Measurements from ENCODE around the gene OPN1SW. TPM values are rescaled to one million over a fixed set of nuclear protein-coding genes. Genes with fewer than 3 reads are reported as not detected.

OPN1SW gene
- total RNA-seq, 1 donor from 2014 or later = not detected

DNA sequence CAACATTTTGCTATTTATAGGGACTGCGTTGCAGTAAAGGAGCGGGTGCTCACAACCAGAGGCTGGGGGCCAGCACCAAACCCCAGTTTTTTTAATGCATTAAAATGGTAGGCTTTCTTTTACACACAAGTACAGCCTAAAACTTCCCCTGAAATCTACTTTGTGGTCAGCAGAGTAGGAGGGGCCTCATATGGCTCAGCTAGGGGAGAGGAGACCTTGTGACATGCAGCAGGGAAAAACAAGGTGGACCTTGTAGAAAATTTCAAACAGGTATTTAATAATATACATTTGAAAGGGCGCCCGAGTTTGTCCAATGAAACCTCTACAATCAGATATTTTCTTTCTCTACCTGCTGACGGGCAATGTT lies 17.6 kb upstream of the OPN1SW start:
- DNase-seq (ENCODE audit: low read depth in 2 of 2) = no peak

GRCh38 chr7:128792471-128793180 lies 17.0 kb upstream of the OPN1SW start:
- no peak for DNase-seq (ENCODE audit: low read depth in 2 of 2)

- no peak for DNase-seq (ENCODE audit: low read depth in 2 of 2)
Measured at GRCh38 chr7:128791972-128792327, 16.4 kb upstream of the OPN1SW start.

DNA sequence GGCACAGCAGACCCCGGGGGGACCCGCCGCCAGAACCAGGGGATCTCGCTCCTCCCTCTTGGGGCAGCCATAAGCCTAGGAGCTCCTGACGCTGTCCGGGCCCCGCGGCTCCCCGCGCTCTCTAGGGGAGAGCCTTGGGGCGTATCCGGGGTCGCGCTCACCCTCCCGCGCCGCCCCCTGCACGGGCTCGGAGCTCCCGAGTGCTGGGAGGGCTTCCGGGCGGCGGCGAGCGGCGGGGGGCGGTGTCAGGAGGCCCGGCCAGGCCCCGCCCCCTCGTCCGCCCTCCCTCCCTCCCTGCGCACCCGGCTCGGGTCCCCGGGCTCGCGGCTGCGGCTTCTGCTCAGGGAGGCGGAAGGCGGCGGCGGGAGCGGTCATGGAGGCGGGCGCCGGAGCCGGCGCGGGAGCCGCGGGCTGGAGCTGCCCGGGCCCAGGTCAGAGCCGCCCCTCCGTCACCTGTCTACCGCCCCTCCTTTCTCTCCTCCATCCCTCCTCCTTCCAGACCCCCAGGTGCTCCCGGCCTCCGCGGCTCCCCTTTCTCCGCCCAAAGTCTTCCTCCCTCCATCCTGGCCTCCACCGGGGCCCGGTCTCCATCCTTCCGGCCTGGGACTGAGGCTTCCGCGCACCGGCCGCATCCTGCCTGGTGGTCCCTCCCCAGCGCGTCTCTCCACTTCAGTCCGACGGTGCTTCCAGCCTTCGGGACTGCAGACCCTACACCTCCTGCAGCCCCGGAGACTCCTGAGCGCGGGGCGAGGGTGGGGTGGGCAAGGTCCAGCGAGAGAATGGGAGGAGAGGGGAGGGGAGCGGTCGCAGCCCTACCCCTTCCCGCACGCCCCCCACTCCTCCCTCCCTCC lies 15.8 kb upstream of the OPN1SW start, which contains the start of gene CCDC136:
Gene CCDC136 (plus strand): TSS at position 848 of the 851 bp plus-strand sequence. CDS start 444 bp downstream, outside the sequence.
- peak in 1 of 2 donors; percentile 52 for DNase-seq (ENCODE audit: low read depth in 2 of 2)

- DNase-seq (ENCODE audit: low read depth in 2 of 2) = no peak
Measured at GRCh38 chr7:128790315-128791041, 14.9 kb upstream of the OPN1SW start.

GRCh38 chr7:128788446-128789412 lies 13.1 kb upstream of the OPN1SW start:
- no peak for DNase-seq (ENCODE audit: low read depth in 2 of 2)

DNA sequence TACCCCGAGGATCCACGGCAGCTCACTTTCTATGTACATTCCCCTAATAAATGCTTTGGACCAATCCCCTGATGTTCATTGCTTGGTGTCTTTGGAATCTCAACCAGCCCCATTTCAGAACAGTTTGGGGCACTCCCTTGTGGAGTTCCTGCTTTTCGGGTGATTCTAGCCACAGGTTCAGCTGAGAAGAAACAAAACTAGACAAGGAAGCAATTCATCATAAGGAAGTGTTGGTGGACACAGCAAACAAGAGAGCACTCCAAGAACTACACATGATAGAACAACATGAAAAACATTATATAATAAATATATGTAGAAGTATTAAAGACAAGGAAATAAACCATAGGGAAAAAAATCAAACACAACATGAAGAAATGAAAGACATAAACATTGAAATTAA lies 10.1 kb upstream of the OPN1SW start:
- no peak for DNase-seq (ENCODE audit: low read depth in 2 of 2)

DNA sequence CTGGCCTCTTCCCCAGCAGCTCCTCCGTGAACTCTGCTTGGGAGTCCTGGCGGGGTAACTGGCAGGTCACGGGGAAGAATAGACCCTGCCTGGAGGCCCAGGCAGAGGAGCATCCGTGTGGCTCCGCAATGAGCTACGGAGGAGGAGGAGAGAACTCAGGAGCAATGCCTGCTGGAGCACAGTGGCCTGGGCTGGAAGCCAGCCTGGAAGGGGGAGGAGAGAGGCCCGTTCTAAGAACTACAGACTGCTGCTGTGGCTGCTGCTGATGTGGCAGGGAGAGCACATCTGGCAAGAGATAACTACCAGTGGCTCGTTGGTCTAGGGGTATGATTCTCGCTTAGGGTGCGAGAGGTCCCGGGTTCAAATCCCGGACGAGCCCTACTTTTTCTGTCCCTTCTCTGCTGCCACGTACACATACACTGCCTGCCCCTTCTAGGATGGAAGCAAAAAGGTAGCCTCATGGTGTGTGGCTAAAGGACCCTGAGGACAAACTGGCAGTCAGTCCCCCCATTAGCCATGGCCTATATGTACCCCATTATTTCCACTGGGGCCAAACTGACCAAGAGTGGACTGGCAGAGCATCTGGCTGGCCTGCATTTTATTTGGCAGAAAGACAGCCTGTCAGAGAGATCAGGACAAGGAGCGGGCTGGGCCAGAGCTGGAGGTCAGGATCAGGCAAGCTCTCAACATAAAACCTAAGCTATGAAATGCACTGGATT lies 7.7 kb upstream of the OPN1SW start:
- DNase-seq (ENCODE audit: low read depth in 2 of 2) = peak in 1 of 2 donors; percentile 21

GRCh38 chr7:128781851-128782250 lies 6.3 kb upstream of the OPN1SW start:
- no peak for DNase-seq (ENCODE audit: low read depth in 2 of 2)

DNA sequence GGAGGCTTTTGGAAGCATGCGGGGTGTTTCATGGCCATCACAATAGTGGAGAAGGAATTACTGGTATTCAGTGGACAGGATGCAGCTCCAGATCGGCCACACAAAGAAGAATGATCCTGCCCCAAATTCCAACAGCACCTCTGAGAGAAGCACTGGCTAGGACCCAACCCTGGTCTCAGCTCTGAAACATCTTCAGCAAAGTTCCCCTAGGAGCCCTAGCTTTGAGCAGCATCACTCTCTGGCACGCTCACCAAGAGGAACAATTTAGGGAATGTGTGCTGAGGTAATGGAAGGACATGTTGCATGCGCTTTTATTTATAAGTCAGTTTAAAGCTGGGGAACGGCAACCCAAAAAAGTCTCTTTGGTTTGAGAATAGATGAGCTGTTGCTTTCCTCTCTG lies 5.5 kb upstream of the OPN1SW start:
- DNase-seq (ENCODE audit: low read depth in 2 of 2) = no peak

- no peak for DNase-seq (ENCODE audit: low read depth in 2 of 2)
Measured at GRCh38 chr7:128778946-128779345, 3.4 kb upstream of the OPN1SW start.

GRCh38 chr7:128777156-128778123 lies 1.8 kb upstream of the OPN1SW start:
- peak in 1 of 2 donors; percentile 34 for DNase-seq (ENCODE audit: low read depth in 2 of 2)

- DNase-seq (ENCODE audit: low read depth in 2 of 2) = no peak
Measured at GRCh38 chr7:128774921-128775320, 673 bp downstream of the OPN1SW start.

DNA sequence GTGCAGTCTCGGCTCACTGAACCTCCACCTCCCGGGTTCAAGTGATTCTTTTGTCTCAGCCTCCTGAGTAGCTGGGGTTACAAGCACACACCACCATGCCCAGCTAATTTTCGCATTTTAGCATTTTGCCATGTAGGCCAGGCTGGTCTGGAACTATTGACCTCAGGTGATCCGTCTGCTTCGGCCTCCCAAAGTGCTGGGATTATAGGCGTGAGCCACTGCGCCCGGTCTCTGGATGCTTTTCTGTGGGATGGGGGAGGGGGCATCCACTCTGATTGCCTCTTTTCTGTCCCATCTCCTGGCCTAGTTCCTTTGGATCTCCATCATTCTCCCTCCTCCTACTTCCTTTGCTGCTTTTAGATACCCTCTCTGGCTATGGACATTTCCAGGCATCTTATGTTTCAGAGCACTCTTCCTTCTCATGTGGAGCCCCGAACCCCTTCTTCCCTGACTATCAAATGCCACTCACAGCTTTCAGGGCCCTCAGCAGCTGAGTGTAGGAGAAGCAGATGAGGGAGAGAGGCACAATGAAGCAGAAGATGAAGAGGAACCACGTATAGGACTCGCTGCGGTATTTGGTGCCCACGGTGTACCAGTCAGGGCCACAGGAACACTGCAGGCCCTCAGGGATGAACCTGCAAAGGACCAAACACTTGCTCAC lies 1.4 kb downstream of the OPN1SW start:
- DNase-seq (ENCODE audit: low read depth in 2 of 2) = no peak

- DNase-seq (ENCODE audit: low read depth in 2 of 2) = no peak
Measured at GRCh38 chr7:128773604-128774003, 2.0 kb downstream of the OPN1SW start.

- DNase-seq (ENCODE audit: low read depth in 2 of 2) = no peak
Measured at GRCh38 chr7:128770233-128770632, 5.4 kb downstream of the OPN1SW start.

DNA sequence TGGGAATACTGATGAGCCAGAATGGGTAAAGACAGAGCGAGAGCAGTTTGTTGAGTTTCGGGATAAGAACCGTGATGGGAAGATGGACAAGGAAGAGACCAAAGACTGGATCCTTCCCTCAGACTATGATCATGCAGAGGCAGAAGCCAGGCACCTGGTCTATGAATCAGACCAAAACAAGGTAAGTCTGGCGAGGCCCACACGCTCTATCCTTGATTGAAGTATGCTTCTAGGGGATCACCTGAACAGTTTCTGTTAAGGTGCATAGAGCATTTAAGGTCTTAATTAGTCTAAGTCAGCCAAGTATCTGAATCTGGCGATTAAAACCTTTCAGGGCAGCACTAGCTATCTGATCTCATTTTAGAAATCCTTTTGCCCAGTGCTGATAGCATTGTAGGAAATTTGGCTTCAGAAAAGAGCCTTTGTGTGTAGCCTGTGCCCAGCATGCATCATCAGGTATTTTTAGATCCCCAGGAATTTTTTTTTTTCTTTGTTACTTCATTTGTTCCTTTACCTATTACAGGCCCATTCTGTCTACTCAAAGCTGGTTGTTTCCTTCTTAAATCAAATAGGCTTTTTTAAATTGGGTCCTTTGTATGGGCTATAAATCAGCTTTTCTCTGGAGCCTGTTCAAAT lies 8.0 kb downstream of the OPN1SW start:
- no peak for DNase-seq (ENCODE audit: low read depth in 2 of 2)

- no peak for DNase-seq (ENCODE audit: low read depth in 2 of 2)
Measured at GRCh38 chr7:128763541-128763940, 12.1 kb downstream of the OPN1SW start.
